HAP-1 (cell line): ENCODE data around the gene CCDC78.
A peak's percentile ranks its signal among the peaks of the same experiment; 100 is the strongest.

Experiments
- DNase-seq, 2 experiments: peaks; one replicate each; pipeline ENCODE4 v3.0.0-alpha.2; 2016 to 2020; ENCODE audit warnings: low spot score in 2 of 2
- H3K27me3 ChIP-seq: fragments of 250-450 bp; sonication (Bioruptor Pico); 2 replicates; pipeline ENCODE4 v1.5.1; 2020; ENCODE audit warnings: low read depth, mild to moderate bottlenecking, moderate library complexity
- H3K36me3 ChIP-seq: fragments of 250-450 bp; sonication (Bioruptor Pico); replicated peaks from 2 replicates; pipeline ENCODE4 v1.5.1; 2020; ENCODE audit warnings: mild to moderate bottlenecking
- H3K4me1 ChIP-seq: fragments of 250-450 bp; sonication (Bioruptor Pico); 2 replicates; pipeline ENCODE4 v1.5.1; 2020; ENCODE audit warnings: mild to moderate bottlenecking
- H3K4me3 ChIP-seq: fragments of 250-450 bp; sonication (Bioruptor Pico); 2 replicates; pipeline ENCODE4 v1.5.1; 2020; ENCODE audit warnings: mild to moderate bottlenecking, moderate library complexity
- H3K9me3 ChIP-seq: fragments of 250-450 bp; sonication (Bioruptor Pico); 2 replicates; pipeline ENCODE4 v1.5.1; 2020; ENCODE audit warnings: mild to moderate bottlenecking, moderate library complexity
- in situ Hi-C: fragments of 300-500 bp; cut with MboI; formaldehyde crosslinking; loops from 3 replicates; pipeline ENCODE4 v1.14.3; 2020; ENCODE audit warnings: low sequenced_read_pairs, inconsistent platforms, mixed read lengths

The CCDC78 gene

GRCh38 chr16:686459-687260 is 39.6 kb downstream of the CCDC78 start:
- in situ Hi-C loops: no loop called here

GRCh38 chr16:685967-686366 is 40.3 kb downstream of the CCDC78 start:
- in situ Hi-C loops: no loop called here
- peak in 1 of 2 experiments; percentile 79 for DNase-seq
- peaks cover 48% of the 10 kb centered on the region for H3K36me3 ChIP-seq

More at GRCh38 chr16:686459-687260, 39.6 kb downstream of the CCDC78 start:
- no peaks in the 10 kb centered on the region for H3K27me3 ChIP-seq
- DNase-seq: no peak
- H3K4me3 ChIP-seq: no peak overlapping the region
- H3K9me3 ChIP-seq: no peaks in the 10 kb centered on the region
- peaks cover 22% of the 10 kb centered on the region for H3K4me1 ChIP-seq
- H3K36me3 ChIP-seq: peaks cover 41% of the 10 kb centered on the region

GRCh38 chr16:684961-685696 is 41.1 kb downstream of the CCDC78 start:
- no peak overlapping the region for H3K4me3 ChIP-seq
- DNase-seq: no peak
- in situ Hi-C loops: no loop called here
- no peaks in the 10 kb centered on the region for H3K9me3 ChIP-seq
- peaks cover 49% of the 10 kb centered on the region for H3K36me3 ChIP-seq
- H3K27me3 ChIP-seq: no peaks in the 10 kb centered on the region
- peaks cover 26% of the 10 kb centered on the region for H3K4me1 ChIP-seq

More at GRCh38 chr16:685967-686366, 40.3 kb downstream of the CCDC78 start:
- Histone ChIP-seq H3K4me3 (no peak overlapping the region), H3K27me3 (no peaks in the 10 kb centered on the region), H3K9me3 (no peaks in the 10 kb centered on the region), H3K4me1 (peaks cover 29% of the 10 kb centered on the region)

GRCh38 chr16:684071-684794 is 42.0 kb downstream of the CCDC78 start, which contains the start of gene JMJD8:
TSS of gene JMJD8 (minus strand) at chr16:684334. CDS start at chr16:684319, 15 bp downstream.
- no peaks in the 10 kb centered on the region for H3K9me3 ChIP-seq
- peak; percentile 94 to 99 for DNase-seq
- in situ Hi-C loops: no loop called here
- H3K4me3 ChIP-seq: peak within 1 kb of the TSS; percentile 50
- H3K36me3 ChIP-seq: peaks cover 49% of the 10 kb centered on the region
- H3K4me1 ChIP-seq: peaks cover 25% of the 10 kb centered on the region
- no peaks in the 10 kb centered on the region for H3K27me3 ChIP-seq

GRCh38 chr16:683396-684070 is 42.7 kb downstream of the CCDC78 start:
- Histone ChIP-seq H3K4me3 (peak overlapping the region; percentile 50), H3K27me3 (no peaks in the 10 kb centered on the region), H3K4me1 (peaks cover 26% of the 10 kb centered on the region), H3K36me3 (peaks cover 49% of the 10 kb centered on the region), H3K9me3 (no peaks in the 10 kb centered on the region)
- peak in 1 of 2 experiments; percentile 62 for DNase-seq
- in situ Hi-C loops: no loop called here

GRCh38 chr16:682493-683395 is 43.5 kb downstream of the CCDC78 start:
- Histone ChIP-seq H3K36me3 (peaks cover 49% of the 10 kb centered on the region), H3K9me3 (no peaks in the 10 kb centered on the region), H3K4me3 (peak overlapping the region; percentile 50), H3K4me1 (peaks cover 26% of the 10 kb centered on the region), H3K27me3 (no peaks in the 10 kb centered on the region)
- in situ Hi-C loops: no loop called here
- DNase-seq: no peak

- in situ Hi-C loops: no loop called here
- no peak for DNase-seq
- H3K4me1 ChIP-seq: peaks cover 26% of the 10 kb centered on the region
- peak overlapping the region; percentile 66 for H3K4me3 ChIP-seq
- peaks cover 42% of the 10 kb centered on the region for H3K36me3 ChIP-seq
- no peaks in the 10 kb centered on the region for H3K27me3 ChIP-seq
- H3K9me3 ChIP-seq: no peaks in the 10 kb centered on the region
Observed at GRCh38 chr16:681746-682427, 44.4 kb downstream of the CCDC78 start.

- Histone ChIP-seq H3K4me1 (peaks cover 26% of the 10 kb centered on the region), H3K36me3 (peaks cover 35% of the 10 kb centered on the region)
- DNase-seq: peak in 1 of 2 experiments; percentile 62
Observed at GRCh38 chr16:680967-681745, 45.1 kb downstream of the CCDC78 start.

GRCh38 chr16:680625-680945 is 45.7 kb downstream of the CCDC78 start:
- Histone ChIP-seq H3K9me3 (no peaks in the 10 kb centered on the region), H3K36me3 (peaks cover 31% of the 10 kb centered on the region), H3K4me1 (peaks cover 26% of the 10 kb centered on the region), H3K27me3 (no peaks in the 10 kb centered on the region), H3K4me3 (peak overlapping the region; percentile 66)
- in situ Hi-C loops: no loop called here
- no peak for DNase-seq

More at GRCh38 chr16:680967-681745, 45.1 kb downstream of the CCDC78 start:
- no peaks in the 10 kb centered on the region for H3K9me3 ChIP-seq
- H3K27me3 ChIP-seq: no peaks in the 10 kb centered on the region
- H3K4me3 ChIP-seq: peak overlapping the region; percentile 66
- in situ Hi-C loops: no loop called here

- Histone ChIP-seq H3K9me3 (no peaks in the 10 kb centered on the region), H3K27me3 (no peaks in the 10 kb centered on the region), H3K4me1 (peaks cover 26% of the 10 kb centered on the region), H3K36me3 (peaks cover 26% of the 10 kb centered on the region), H3K4me3 (peak within 1 kb of the TSS; percentile 66)
- DNase-seq: peak; percentile 80 to 98
- in situ Hi-C loops: no loop called here
Observed at GRCh38 chr16:679814-680624, 46.2 kb downstream of the CCDC78 start, which contains the start of gene STUB1. TSS of gene STUB1 (plus strand) at chr16:680410. CDS start at chr16:680526, 116 bp downstream.
